SK-N-SH (cell line): Measurements from ENCODE around the gene PRKAR1A. TPM values are rescaled to one million over a fixed set of nuclear protein-coding genes. Genes with fewer than 3 reads are reported as not detected.
A peak's percentile ranks its signal among the peaks of the same experiment; 100 is the strongest.

Source experiments
- CTCF ChIA-PET: fragments of 300-600, 350-600 bp; formaldehyde crosslinking; extraction: SDS; loops from one replicate; lab custom pipeline; 2021; lab: Yijun Ruan, JAX
- POLR2A ChIA-PET: fragments of 350-600 bp; sonication (Branson Sonifier 250); formaldehyde crosslinking; extraction: SDS; loops from one replicate; lab custom pipeline; 2020; ENCODE audit warnings: antibody characterized with exemption, inconsistent platforms; lab: Yijun Ruan, JAX
- DNase-seq: peaks from one replicate; pipeline ENCODE4 v3.0.0; 2012
- H2AFZ ChIP-seq: fragments of 200-600 bp; sonication (generic); 2 replicates; pipeline ENCODE4 v1.8.1; 2016; ENCODE audit warnings: antibody characterized with exemption, mild to moderate bottlenecking, low read depth
- H3F3A ChIP-seq: fragments of 200-600 bp; sonication (generic); replicated peaks from 2 replicates; pipeline ENCODE3; 2016; ENCODE audit warnings: antibody characterized with exemption, mild to moderate bottlenecking; ENCODE audit not compliant: insufficient read depth
- H3K27ac ChIP-seq, 2 experiments: fragments of 200-500 bp in 1 of 2; fragments of 200-600 bp in 1 of 2; sonication (Bioruptor generic) in 1 of 2; sonication (generic), shearing (Covaris generic) in 1 of 2; 2 replicates each; pipeline versions ENCODE4 v1.5.1 to v1.6.1; 2014 to 2016; ENCODE audit warnings: low read depth in 2 of 2, inconsistent platforms in 1 of 2, low read length in 1 of 2, mild to moderate bottlenecking in 1 of 2, mixed read lengths in 1 of 2
- H3K27me3 ChIP-seq: fragments of 200-600 bp; sonication (generic), shearing (Covaris generic); 2 replicates; pipeline ENCODE4 v1.6.1; 2016; ENCODE audit warnings: mixed run types; ENCODE audit not compliant: insufficient read depth
- H3K36me3 ChIP-seq, 2 experiments: fragments of 200-500 bp in 1 of 2; fragments of 200-600 bp in 1 of 2; sonication (Bioruptor generic) in 1 of 2; sonication (generic) in 1 of 2; replicated peaks in 1 of 2; 2 replicates each; pipeline versions ENCODE3 to v1.5.1; 2014 to 2016; ENCODE audit warnings: low read length in 1 of 2, mild to moderate bottlenecking in 1 of 2; ENCODE audit not compliant: insufficient read depth in 2 of 2, control insufficient read depth in 1 of 2
- H3K4me1 ChIP-seq, 2 experiments: fragments of 200-500 bp in 1 of 2; fragments of 200-600 bp in 1 of 2; sonication (Bioruptor generic) in 1 of 2; sonication (generic), shearing (Covaris generic) in 1 of 2; 2 replicates each; pipeline versions ENCODE4 v1.5.1 to v1.6.1; 2014 to 2016; ENCODE audit warnings: low read depth in 1 of 2, low read length in 1 of 2, mixed run types in 1 of 2; ENCODE audit not compliant: insufficient read depth in 2 of 2, control insufficient read depth in 1 of 2
- H3K4me2 ChIP-seq: fragments of 200-600 bp; sonication (generic), shearing (Covaris generic); 2 replicates; pipeline ENCODE4 v1.6.1; 2017; ENCODE audit warnings: mixed run types
- H3K4me3 ChIP-seq, 2 experiments: fragments of 200-500 bp in 1 of 2; fragments of 200-600 bp in 1 of 2; sonication (Bioruptor generic) in 1 of 2; sonication (generic), shearing (Covaris generic) in 1 of 2; 2 replicates each; pipeline versions ENCODE4 v1.5.1 to v1.8.1; 2014 to 2016; ENCODE audit warnings: low read depth in 2 of 2, inconsistent platforms in 1 of 2, low read length in 1 of 2, mild to moderate bottlenecking in 1 of 2, mixed read lengths in 1 of 2, moderate library complexity in 1 of 2
- H3K79me2 ChIP-seq: fragments of 200-600 bp; sonication (generic); 2 replicates; pipeline ENCODE4 v1.8.1; 2017; ENCODE audit warnings: mild to moderate bottlenecking; ENCODE audit not compliant: insufficient read depth
- H3K9ac ChIP-seq: fragments of 200-600 bp; sonication (generic); 2 replicates; pipeline ENCODE4 v1.6.1; 2017; ENCODE audit warnings: mixed run types
- H3K9me2 ChIP-seq: fragments of 200-600 bp; sonication (generic); 2 replicates; pipeline ENCODE4 v1.6.1; 2017; ENCODE audit warnings: mixed run types
- H3K9me3 ChIP-seq: fragments of 200-600 bp; sonication (generic); 2 replicates; pipeline ENCODE4 v1.6.1; 2017; ENCODE audit warnings: mixed run types, mild to moderate bottlenecking, moderate library complexity
- H4K20me1 ChIP-seq: fragments of 200-600 bp; sonication (generic); 2 replicates; pipeline ENCODE4 v1.6.1; 2017; ENCODE audit warnings: mild to moderate bottlenecking, mixed run types; ENCODE audit not compliant: insufficient read depth
- CHD2 ChIP-seq: fragments of 150-350 bp; IDR thresholded peaks from 2 replicates; pipeline ENCODE4 v1.6.1; 2018; ENCODE audit warnings: low read length; ENCODE audit not compliant: partially characterized antibody
- EZH2phosphoT487 ChIP-seq: fragments of 200-600 bp; sonication (generic); IDR thresholded peaks from 2 replicates; pipeline ENCODE4 v1.6.1; 2017; ENCODE audit warnings: low read depth, mixed run types, mild to moderate bottlenecking, antibody characterized with exemption, moderate library complexity, borderline replicate concordance
- FOXJ3 ChIP-seq: sonication (generic); formaldehyde crosslinking; IDR thresholded peaks from 2 replicates; pipeline ENCODE4 v1.5.1; 2020; ENCODE audit warnings: mild to moderate bottlenecking, missing genetic modification reagents
- GATA2 ChIP-seq: sonication (generic); formaldehyde crosslinking; IDR thresholded peaks from 2 replicates; pipeline ENCODE4 v1.5.0; 2020; ENCODE audit warnings: mild to moderate bottlenecking, missing genetic modification reagents
- IRF3 ChIP-seq: fragments of 150-350 bp; IDR thresholded peaks from 2 replicates; pipeline ENCODE4 v1.6.1; 2016; ENCODE audit warnings: mild to moderate bottlenecking, low read depth, low read length
- JUND ChIP-seq: IDR thresholded peaks from 2 replicates; pipeline ENCODE4 v1.4.0; 2012
- MXI1 ChIP-seq: IDR thresholded peaks from 2 replicates; pipeline ENCODE4 v1.6.1; 2012; ENCODE audit warnings: mild to moderate bottlenecking, low read depth, low read length, improper control_type of control experiment
- POLR2AphosphoS5 ChIP-seq: IDR thresholded peaks from 2 replicates; pipeline ENCODE4 v1.6.1; 2012; ENCODE audit warnings: low read depth, low read length
- RCOR1 ChIP-seq: fragments of 150-350 bp; IDR thresholded peaks from 2 replicates; pipeline ENCODE4 v1.6.1; 2017; ENCODE audit warnings: antibody characterized with exemption, low read length
- TCF12 ChIP-seq: IDR thresholded peaks from 2 replicates; pipeline ENCODE4 v1.4.0; 2012
- USF2 ChIP-seq: fragments of 150-350 bp; IDR thresholded peaks from 2 replicates; pipeline ENCODE4 v1.6.1; 2017; ENCODE audit warnings: antibody characterized with exemption, low read length, low read depth, borderline replicate concordance
- ZBTB33 ChIP-seq: IDR thresholded peaks from 2 replicates; pipeline ENCODE4 v1.4.0; 2012; ENCODE audit warnings: low read depth, borderline replicate concordance
- WGBS: methylation state at CpG from one replicate; pipeline ENCODE4 v1.1.6; 2017; ENCODE audit warnings: low lambda C conversion rate; 5-methylcytosine and 5-hydroxymethylcytosine counted together
- polyA plus RNA-seq, 3 experiments: library from polyadenylated mRNA; depleted of rRNA; stranded (reverse); fragments of >200 nt; gene quantifications; 2 replicates each; pipeline ENCODE4 v1.2.3, GENCODE V29; 2012

Gene PRKAR1A
- polyA plus RNA-seq, 1 of the 3 experiments (the other 2 are of a cell fraction): 195 TPM

GRCh38 chr17:68498479-68499326 is 13.5 kb upstream of the PRKAR1A start:
- peaks cover 9% of the 10 kb centered on the region for H3F3A ChIP-seq
- no peak overlapping the region; the same call in 1 of the 2 replicates for H2AFZ ChIP-seq
- H3K27me3 ChIP-seq: no peaks in the 10 kb centered on the region; the same call in 1 of the 2 replicates
- no peak overlapping the region for H3K9ac ChIP-seq
- H3K4me2 ChIP-seq: no peak overlapping the region
- H3K4me3 ChIP-seq: no peak overlapping the region
- 44% methylated on average over 7 of the region's 7 CpGs for WGBS
- no peaks in the 10 kb centered on the region for H4K20me1 ChIP-seq
- H3K36me3 ChIP-seq: no peaks in the 10 kb centered on the region
- ChIA-PET POLR2A (interaction anchor here (1.2 kb wide), 1 partner anchor 14 kb away, joined by 3 read pairs; no protein-coding TSS in a partner anchor), CTCF (interaction anchor here (0.7 to 3.4 kb wide), 4 partner anchors 10 to 326 kb away, joined by 3 to 21 read pairs (median 6); no protein-coding TSS in a partner anchor)
- no peak for TF ChIP-seq EZH2phosphoT487
- TF ChIP-seq IRF3: no peak
- no peak for TF ChIP-seq ZBTB33
- TF ChIP-seq MXI1: no peak
- no peak for TF ChIP-seq GATA2 (CRISPR knock-in tag)
- TF ChIP-seq RCOR1: no peak
- no peak for TF ChIP-seq CHD2
- no peak for TF ChIP-seq USF2
- TF ChIP-seq FOXJ3: no peak
- no peak for TF ChIP-seq TCF12
- no peak for TF ChIP-seq JUND
- no peak for TF ChIP-seq POLR2AphosphoS5
- peaks cover 0 to 6% of the 10 kb centered on the region in 2 experiments; a peak in 1 of 4 replicates for H3K4me1 ChIP-seq
- peak; percentile 29 for DNase-seq
- no peaks in the 10 kb centered on the region for H3K9me3 ChIP-seq
- H3K79me2 ChIP-seq: no peaks in the 10 kb centered on the region
- no peaks in the 10 kb centered on the region for H3K9me2 ChIP-seq
- no peak overlapping the region for H3K27ac ChIP-seq
